HG02588 (cell line): ENCODE data around the gene SNX4.
"Not testable (repeated sequence)": the region's sequence is repeated elsewhere in the genome, so short reads cannot be mapped to it uniquely, and the experiment has no call there.

Experiments used
- ATAC-seq: cut with Tn5 transposase; IDR thresholded peaks from one replicate; pipeline ENCODE4 v1.9.1; 2021; ENCODE audit warnings: mild to moderate bottlenecking, moderate library complexity; ENCODE audit not compliant: unreplicated experiment

SNX4 gene

DNA sequence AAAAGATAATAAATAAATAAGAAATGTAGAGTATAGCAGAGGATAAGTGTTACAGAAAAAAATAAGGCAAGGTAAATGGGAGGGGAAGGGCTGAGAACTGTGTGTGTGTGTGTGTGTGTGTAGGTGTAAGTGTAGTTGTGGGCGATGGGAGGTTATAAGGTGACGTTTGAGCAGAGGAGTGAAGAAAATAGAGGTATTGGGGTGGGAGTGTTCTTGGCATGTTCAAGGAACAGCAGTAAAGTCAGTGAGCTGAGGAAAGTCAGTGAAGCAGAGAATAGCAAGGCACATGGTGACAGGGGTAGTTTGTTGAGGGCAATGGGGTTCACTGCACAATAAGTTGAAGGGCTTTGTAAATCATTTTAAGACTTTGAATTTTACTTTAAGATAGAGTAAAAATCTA lies 113.9 kb downstream of the SNX4 start:
- ATAC-seq: no peak

DNA sequence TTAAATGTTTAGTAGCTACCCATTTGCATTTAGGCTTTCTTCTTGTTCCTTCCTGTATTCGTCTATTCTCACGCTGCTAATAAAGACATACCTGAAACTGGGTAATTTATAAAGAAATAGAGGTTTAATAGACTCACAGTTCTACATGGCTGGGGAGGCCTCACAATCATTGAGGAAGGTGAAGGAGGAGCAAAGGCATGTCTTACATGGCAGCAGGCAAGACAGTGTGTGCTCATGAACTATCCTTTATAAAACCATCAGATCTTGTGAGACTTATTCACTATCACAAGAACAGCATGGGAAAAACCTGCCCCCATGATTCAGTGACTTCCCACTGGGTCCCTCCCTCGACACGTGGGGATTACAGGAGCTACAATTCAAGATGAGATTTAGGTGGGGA lies 114.5 kb downstream of the SNX4 start:
- ATAC-seq: not testable (repeated sequence)

DNA sequence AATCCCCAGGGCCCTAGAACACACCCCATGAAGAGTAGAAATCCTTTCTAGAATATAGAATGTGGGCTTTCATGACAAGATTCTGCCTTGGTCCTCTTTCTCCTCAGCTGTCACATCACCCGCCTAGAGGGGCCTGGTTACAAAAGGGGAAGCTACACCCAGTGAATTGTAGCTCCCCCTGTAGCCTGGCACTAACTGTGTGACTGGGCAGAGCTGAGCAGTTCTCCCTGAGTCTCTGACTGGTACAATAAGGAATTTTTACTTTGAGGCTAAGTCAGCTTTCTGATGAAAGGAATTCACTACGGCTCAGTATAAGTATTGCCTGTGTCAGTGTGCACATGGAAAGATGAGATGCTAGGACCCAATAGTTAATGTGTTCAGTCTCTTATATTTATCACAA lies 116.2 kb downstream of the SNX4 start:
- ATAC-seq: no peak

DNA sequence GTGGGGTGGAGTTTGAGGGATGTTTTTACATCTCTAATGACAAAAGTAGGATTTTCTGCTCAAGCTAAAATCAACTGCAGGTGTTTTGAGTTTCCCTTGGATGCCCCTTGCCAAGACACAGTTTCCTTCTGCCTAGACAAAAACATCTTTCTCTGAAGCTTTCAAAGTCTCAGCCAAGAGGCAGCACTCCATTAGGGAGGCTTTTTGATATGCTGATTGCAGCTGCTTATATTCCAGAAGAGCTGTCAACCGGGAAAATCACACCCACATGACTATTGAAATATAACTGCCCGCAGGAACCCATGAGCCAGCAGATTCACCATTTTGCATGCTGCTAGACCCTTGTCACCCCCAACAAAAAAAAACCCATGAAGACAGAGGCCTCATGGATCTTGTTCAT lies 117.4 kb downstream of the SNX4 start:
- ATAC-seq: no peak

DNA sequence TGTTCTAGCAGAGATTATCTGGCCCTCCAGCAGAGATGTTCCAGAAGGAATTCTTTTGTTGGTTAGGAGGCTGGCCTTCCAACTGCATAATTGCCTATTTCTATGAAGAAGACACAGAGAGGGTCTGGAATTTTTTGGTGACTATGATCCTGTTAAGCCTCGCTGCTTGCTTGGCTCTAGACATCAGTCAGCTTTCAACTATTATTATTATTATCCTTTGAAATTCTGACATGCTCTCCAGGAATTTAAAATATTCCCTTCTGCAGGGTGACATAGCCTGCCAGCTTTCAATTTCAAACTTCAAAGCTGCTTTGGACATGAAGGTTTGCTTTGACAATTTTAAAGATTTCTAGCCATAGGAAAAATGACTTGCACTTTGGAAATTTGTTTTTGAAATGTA lies 118.6 kb downstream of the SNX4 start:
- ATAC-seq: no peak

DNA sequence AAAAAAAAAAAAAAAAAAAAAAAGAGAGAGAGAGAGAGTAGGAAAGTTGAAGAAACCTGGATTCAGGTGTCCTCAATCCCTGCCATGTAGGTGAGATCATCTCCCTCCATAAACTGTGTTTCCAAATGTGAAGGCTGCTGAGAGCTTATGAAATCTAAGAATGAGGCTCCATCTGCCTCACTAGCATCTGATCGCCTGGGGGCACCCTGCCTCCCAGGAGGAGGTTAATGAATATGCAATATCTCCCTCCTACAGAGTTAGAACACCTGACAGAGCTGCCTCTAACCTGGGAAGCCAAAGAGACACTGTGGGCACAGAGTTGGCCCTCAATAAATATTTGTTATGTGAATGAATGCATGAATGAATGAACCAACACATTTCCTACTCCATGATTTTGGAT lies 121.0 kb downstream of the SNX4 start:
- no peak for ATAC-seq
